GM12878 (cell line): ENCODE results near the gene GRPEL2.

Source experiments
- ATF2 ChIP-seq: IDR thresholded peaks from 2 replicates; pipeline ENCODE4 v1.6.1; 2012; ENCODE audit warnings: low read length, inconsistent platforms
- CTCF ChIP-seq, 3 experiments: IDR thresholded peaks in 2 of 3; conservative IDR thresholded peaks in 1 of 3; 2 replicates each; pipeline ENCODE4 v1.5.1; 2011; ENCODE audit warnings: low read depth in 3 of 3, low read length in 3 of 3, mild to moderate bottlenecking in 3 of 3, control low read depth in 2 of 3, moderate library complexity in 2 of 3, inconsistent platforms in 1 of 3, mixed read lengths in 1 of 3; ENCODE audit not compliant: control insufficient read depth in 2 of 3, insufficient read depth in 1 of 3; ENCODE audit errors: extremely low read depth in 1 of 3
- EP300 ChIP-seq, 2 experiments: fragments of 150-350 bp in 1 of 2; IDR thresholded peaks; 2 replicates each; pipeline ENCODE4 v1.6.1; 2011 to 2012; ENCODE audit warnings: low read depth in 2 of 2, low read length in 2 of 2, borderline replicate concordance in 1 of 2, improper control_type of control experiment in 1 of 2, inconsistent platforms in 1 of 2; ENCODE audit not compliant: control insufficient read depth in 1 of 2
- JUNB ChIP-seq: IDR thresholded peaks from 2 replicates; pipeline ENCODE4 v1.6.1; 2016; ENCODE audit warnings: antibody characterized with exemption, mild to moderate bottlenecking
- LARP7 ChIP-seq: fragments of 450-650 bp; IDR thresholded peaks from 2 replicates; pipeline ENCODE4 v1.6.1; 2017; ENCODE audit warnings: mild to moderate bottlenecking
- POLR2A ChIP-seq: IDR thresholded peaks from 2 replicates; pipeline ENCODE4 v1.6.1; 2011; ENCODE audit warnings: low read depth, mild to moderate bottlenecking, low read length
- POLR2AphosphoS5 ChIP-seq: IDR thresholded peaks from 2 replicates; pipeline ENCODE4 v1.6.1; 2011; ENCODE audit warnings: mild to moderate bottlenecking, low read length, inconsistent platforms
- RAD21 ChIP-seq: IDR thresholded peaks from 2 replicates; pipeline ENCODE4 v1.6.1; 2011; ENCODE audit warnings: mild to moderate bottlenecking, low read depth, low read length, moderate library complexity; ENCODE audit not compliant: insufficient read depth
- RUNX3 ChIP-seq: IDR thresholded peaks from 2 replicates; pipeline ENCODE4 v1.6.1; 2012; ENCODE audit warnings: low read length, inconsistent platforms
- SMARCA5 ChIP-seq: fragments of 450-650 bp; IDR thresholded peaks from 2 replicates; pipeline ENCODE4 v1.6.1; 2017; ENCODE audit warnings: mild to moderate bottlenecking
- TAF1 ChIP-seq: IDR thresholded peaks from 2 replicates; pipeline ENCODE4 v1.6.1; 2011; ENCODE audit warnings: mild to moderate bottlenecking, low read depth, low read length, borderline replicate concordance
- YY1 ChIP-seq: IDR thresholded peaks from 2 replicates; pipeline ENCODE4 v1.6.1; 2011; ENCODE audit warnings: low read depth, mild to moderate bottlenecking, low read length

- TF ChIP-seq POLR2AphosphoS5 (no peak), EP300 (IDR thresholded peaks at IDR 0.05; ENCODE audit: borderline replicate concordance in 1 of 2, control insufficient read depth in 1 of 2, low read depth in 2 of 2, low read length in 2 of 2) (no peak), RAD21 (no peak), CTCF (IDR thresholded peaks at IDR 0.05 in 2 of 3, conservative IDR thresholded peaks at IDR 0.05 in 1 of 3; ENCODE audit: control insufficient read depth in 2 of 3, extremely low read depth in 1 of 3, insufficient read depth in 1 of 3, low read depth in 3 of 3, low read length in 3 of 3) (no peak), ATF2 (no peak), LARP7 (no peak), RUNX3 (no peak), TAF1 (no peak), YY1 (no peak), JUNB (no peak), SMARCA5 (no peak), POLR2A (no peak)
These were observed 4.4 kb upstream of the GRPEL2 start for GRCh38 chr5:149340920-149341319.
